HL-60 (cell line): ENCODE measurements around the gene KLHL15.

Experiments used
- DNase-seq, 2 experiments: peaks; one replicate each; pipeline ENCODE4 v3.0.0-alpha.2; 2010 to 2020; ENCODE audit warnings: low read depth in 1 of 2, low spot score in 1 of 2
- H3K27ac ChIP-seq: fragments of 250-450 bp; sonication (Bioruptor Pico); replicated peaks from 2 replicates; pipeline ENCODE4 v1.5.1; 2020; ENCODE audit warnings: mild to moderate bottlenecking, moderate library complexity
- H3K27me3 ChIP-seq: fragments of 250-450 bp; sonication (Bioruptor Pico); 2 replicates; pipeline ENCODE4 v1.5.1; 2021; ENCODE audit warnings: mild to moderate bottlenecking, moderate library complexity; ENCODE audit not compliant: insufficient read depth, poor library complexity, severe bottlenecking
- H3K4me3 ChIP-seq: replicated peaks from 2 replicates; pipeline ENCODE4 v1.5.1; 2011; ENCODE audit warnings: mild to moderate bottlenecking, control low read depth, low read length; ENCODE audit not compliant: insufficient read depth
- GABPA ChIP-seq: IDR thresholded peaks from 2 replicates; pipeline ENCODE4 v1.6.1; 2012; ENCODE audit warnings: low read depth
- POLR2AphosphoS5 ChIP-seq: IDR thresholded peaks from 2 replicates; pipeline ENCODE4 v1.6.1; 2012; ENCODE audit warnings: low read depth
- SPI1 ChIP-seq: IDR thresholded peaks from 2 replicates; pipeline ENCODE4 v1.6.1; 2012; ENCODE audit warnings: low read depth, mild to moderate bottlenecking, borderline replicate concordance
- TF ChIP-seq, protein P1 (sequence below): IDR thresholded peaks from 2 replicates; pipeline ENCODE4 v1.6.1; 2012; ENCODE audit warnings: low read depth; ENCODE audit not compliant: insufficient replicate concordance
- TF ChIP-seq, protein P2 (sequence below): IDR thresholded peaks from one replicate; pipeline ENCODE4 v1.5.1; 2011; ENCODE audit warnings: low read length, control low read depth, inconsistent platforms; ENCODE audit not compliant: insufficient read depth

KLHL15 gene

DNA sequence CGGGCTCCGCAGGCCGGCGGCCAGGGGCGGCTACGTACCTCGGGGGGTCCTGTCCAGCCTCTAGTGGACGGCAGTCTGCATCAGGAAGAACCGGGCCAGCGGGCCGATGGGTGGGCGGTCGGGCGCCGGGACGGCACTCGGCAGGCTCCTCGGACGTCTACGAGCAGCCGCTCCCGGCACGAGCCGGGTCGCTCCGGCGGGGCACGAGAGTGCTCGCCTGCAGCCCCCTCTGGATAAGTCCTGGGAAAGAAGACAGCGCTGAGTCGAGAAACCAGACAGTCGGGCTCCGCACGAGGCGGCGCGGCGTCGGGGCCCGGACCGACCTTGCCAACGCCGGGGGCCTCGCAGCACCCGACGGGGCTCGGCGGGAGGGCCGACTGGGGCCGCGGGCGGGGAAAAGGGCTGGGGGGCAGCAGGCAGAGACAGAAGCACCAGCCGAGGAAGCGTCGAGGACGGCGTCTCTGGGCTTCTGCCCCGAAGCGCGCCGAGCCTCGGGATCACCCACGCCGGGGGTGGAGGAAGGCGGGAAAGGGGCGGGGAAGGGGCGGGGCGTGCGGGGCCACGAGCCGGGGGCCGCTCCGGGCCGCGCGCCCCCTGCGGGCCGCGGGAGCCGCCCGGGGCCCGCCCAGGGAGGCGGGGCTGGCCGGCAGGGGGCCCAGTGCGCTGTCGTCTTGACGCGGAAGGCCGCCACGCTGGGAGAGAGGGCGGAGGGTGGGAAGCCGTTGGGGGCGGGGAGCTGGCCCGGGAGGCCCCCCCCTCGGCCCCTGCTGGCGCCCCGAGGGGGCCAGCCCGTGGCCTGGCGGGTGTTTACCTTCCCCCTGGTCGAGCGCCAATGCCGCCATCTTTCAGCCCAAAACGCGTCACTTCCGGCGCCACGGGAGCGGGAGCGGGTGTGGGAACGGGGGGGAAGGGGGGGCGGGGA, 1.9 kb downstream of the KLHL15 start:
- TF ChIP-seq SPI1 (no peak), POLR2AphosphoS5 (peak; percentile 89), GABPA (no peak)
- TF ChIP-seq, protein P1, sequence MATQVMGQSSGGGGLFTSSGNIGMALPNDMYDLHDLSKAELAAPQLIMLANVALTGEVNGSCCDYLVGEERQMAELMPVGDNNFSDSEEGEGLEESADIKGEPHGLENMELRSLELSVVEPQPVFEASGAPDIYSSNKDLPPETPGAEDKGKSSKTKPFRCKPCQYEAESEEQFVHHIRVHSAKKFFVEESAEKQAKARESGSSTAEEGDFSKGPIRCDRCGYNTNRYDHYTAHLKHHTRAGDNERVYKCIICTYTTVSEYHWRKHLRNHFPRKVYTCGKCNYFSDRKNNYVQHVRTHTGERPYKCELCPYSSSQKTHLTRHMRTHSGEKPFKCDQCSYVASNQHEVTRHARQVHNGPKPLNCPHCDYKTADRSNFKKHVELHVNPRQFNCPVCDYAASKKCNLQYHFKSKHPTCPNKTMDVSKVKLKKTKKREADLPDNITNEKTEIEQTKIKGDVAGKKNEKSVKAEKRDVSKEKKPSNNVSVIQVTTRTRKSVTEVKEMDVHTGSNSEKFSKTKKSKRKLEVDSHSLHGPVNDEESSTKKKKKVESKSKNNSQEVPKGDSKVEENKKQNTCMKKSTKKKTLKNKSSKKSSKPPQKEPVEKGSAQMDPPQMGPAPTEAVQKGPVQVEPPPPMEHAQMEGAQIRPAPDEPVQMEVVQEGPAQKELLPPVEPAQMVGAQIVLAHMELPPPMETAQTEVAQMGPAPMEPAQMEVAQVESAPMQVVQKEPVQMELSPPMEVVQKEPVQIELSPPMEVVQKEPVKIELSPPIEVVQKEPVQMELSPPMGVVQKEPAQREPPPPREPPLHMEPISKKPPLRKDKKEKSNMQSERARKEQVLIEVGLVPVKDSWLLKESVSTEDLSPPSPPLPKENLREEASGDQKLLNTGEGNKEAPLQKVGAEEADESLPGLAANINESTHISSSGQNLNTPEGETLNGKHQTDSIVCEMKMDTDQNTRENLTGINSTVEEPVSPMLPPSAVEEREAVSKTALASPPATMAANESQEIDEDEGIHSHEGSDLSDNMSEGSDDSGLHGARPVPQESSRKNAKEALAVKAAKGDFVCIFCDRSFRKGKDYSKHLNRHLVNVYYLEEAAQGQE = no peak
- TF ChIP-seq, protein P2, sequence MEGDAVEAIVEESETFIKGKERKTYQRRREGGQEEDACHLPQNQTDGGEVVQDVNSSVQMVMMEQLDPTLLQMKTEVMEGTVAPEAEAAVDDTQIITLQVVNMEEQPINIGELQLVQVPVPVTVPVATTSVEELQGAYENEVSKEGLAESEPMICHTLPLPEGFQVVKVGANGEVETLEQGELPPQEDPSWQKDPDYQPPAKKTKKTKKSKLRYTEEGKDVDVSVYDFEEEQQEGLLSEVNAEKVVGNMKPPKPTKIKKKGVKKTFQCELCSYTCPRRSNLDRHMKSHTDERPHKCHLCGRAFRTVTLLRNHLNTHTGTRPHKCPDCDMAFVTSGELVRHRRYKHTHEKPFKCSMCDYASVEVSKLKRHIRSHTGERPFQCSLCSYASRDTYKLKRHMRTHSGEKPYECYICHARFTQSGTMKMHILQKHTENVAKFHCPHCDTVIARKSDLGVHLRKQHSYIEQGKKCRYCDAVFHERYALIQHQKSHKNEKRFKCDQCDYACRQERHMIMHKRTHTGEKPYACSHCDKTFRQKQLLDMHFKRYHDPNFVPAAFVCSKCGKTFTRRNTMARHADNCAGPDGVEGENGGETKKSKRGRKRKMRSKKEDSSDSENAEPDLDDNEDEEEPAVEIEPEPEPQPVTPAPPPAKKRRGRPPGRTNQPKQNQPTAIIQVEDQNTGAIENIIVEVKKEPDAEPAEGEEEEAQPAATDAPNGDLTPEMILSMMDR = no peak
- peak overlapping the region; percentile 92 for H3K27ac ChIP-seq
- peak; percentile 68 to 81 for DNase-seq

DNA sequence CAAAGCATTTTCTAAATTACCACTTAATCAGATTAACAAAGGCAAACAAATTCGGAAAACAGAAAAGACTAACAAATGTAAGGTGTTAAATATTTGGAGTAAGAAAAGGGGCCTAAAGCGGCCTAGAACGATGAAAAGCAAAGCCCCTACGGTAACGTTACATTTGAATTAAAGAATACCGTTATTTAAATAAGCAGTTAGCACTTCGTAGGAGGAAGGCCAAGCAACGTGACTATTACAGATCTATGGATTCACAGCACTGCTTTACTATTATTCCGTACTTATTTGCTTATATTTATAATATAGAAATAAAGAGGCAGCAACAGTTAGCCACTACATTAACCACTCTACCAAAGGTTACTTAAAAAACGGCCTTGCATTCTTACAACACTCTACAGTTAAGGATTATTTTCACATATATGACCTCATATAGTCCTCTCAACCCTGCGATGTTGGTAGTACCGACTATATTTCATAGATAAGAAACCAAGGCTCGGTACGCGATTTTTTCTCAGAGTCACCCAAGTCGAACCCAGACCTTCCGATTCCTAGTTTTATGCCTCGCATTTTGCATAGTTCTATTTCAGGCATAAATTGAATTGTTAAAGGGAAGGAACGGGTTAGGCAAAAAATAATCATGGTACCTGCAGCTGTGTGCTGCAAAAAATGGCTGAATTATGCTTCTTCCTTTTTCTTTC, 2.9 kb downstream of the KLHL15 start:
- no peak for DNase-seq
- Histone ChIP-seq H3K27me3 (no peaks in the 10 kb centered on the region), H3K4me3 (peak overlapping the region; percentile 67), H3K27ac (peak overlapping the region; percentile 92)
- TF ChIP-seq, protein P1 = no peak
- TF ChIP-seq GABPA = no peak
- TF ChIP-seq, protein P2 = no peak
- no peak for TF ChIP-seq SPI1
- no peak for TF ChIP-seq POLR2AphosphoS5

More for the DNA sequence above, 1.9 kb downstream of the KLHL15 start:
- H3K27me3 ChIP-seq = no peaks in the 10 kb centered on the region
- H3K4me3 ChIP-seq = peak overlapping the region; percentile 67

DNA sequence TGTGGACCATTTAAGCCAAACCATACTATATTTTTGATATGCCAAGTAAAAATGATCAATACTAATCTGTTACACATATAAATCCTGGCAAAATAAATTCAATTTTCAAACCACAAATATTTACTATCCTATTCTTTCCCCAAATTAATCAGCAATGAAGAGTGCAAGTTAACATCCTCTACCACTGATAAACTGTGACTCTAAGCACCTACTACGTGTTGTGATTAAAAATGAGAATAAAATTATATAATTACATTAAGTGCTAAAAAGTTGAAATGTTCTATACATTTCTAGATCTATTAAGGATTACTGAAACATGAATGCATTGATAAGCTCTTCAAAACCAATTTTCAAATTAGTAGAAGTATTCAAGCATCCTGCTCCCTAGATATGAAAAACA, 3.4 kb downstream of the KLHL15 start:
- H3K27ac ChIP-seq = peak overlapping the region; percentile 92
- H3K27me3 ChIP-seq = no peaks in the 10 kb centered on the region
- H3K4me3 ChIP-seq = peak overlapping the region; percentile 67
- no peak for TF ChIP-seq POLR2AphosphoS5
- no peak for DNase-seq

DNA sequence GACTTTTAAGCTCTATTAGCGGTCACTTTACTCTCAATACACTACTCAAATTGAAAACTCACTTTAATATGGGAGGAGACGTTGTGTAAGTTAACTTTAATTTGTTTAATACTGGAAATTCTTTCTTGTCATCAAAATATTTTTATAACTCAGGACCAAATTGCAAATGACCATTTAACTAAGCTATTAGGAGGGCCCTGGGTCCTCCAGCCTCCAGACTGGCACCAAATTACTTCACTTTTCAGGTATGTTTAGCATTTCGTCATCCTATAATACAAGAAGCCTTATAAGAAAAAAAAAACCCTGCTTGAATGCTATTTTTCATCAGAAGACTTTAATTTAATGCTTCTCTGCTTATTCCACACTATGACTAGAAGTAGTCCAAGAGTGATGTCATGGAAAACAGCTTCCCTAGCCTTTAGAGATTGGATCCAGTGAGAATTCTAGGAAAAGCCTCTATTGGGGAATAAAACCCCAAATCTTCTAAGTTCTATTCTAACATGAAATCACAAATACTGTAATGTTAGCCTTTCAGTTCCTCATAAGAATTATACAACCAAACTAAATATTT, 6.6 kb downstream of the KLHL15 start:
- Histone ChIP-seq H3K27me3 (no peaks in the 10 kb centered on the region), H3K4me3 (no peak overlapping the region)
- TF ChIP-seq, protein P2 = no peak
- TF ChIP-seq POLR2AphosphoS5 (no peak), GABPA (no peak)

More for the DNA sequence above, 6.6 kb downstream of the KLHL15 start:
- no peak for DNase-seq
- H3K27ac ChIP-seq = no peak overlapping the region
